ENCODE results near the gene COL4A2. TPM values are rescaled to one million over a fixed set of nuclear protein-coding genes. Genes with fewer than 3 reads are reported as not detected.

COL4A2 gene
- total RNA-seq, 1 donor from 2014 or later = 180 TPM

- H3K27me3 ChIP-seq = no peaks in the 10 kb centered on the region
- no peaks in the 10 kb centered on the region for H3K9me3 ChIP-seq
- H3K27ac ChIP-seq = peak overlapping the region; percentile 95
- H3K4me3 ChIP-seq = peak overlapping the region; percentile 66 to 84
- no peaks in the 10 kb centered on the region for H3K36me3 ChIP-seq
- no peak for DNase-seq (ENCODE audit: extremely low spot score in 2 of 2)
- peaks cover 46% of the 10 kb centered on the region for H3K4me1 ChIP-seq
- TF ChIP-seq POLR2AphosphoS5 (IDR thresholded peaks at IDR 0.05; ENCODE audit: insufficient read depth in 1 of 2, low read depth in 1 of 2) (no peak), CTCF (IDR thresholded peaks at IDR 0.05) (no peak), POLR2A (IDR thresholded peaks at IDR 0.05) (no peak)
- intact Hi-C loops (cut with DNase I) = loop anchor here (5.0 kb wide), 2 partner anchors 58 to 92 kb away; no protein-coding TSS in a partner anchor
Measured at GRCh38 chr13:110305544-110305943, 1.5 kb upstream of the COL4A2 start.

- Histone ChIP-seq H3K4me3 (peak overlapping the region; percentile 66 to 84), H3K4me1 (peaks cover 48% of the 10 kb centered on the region), H3K27me3 (no peaks in the 10 kb centered on the region), H3K36me3 (no peaks in the 10 kb centered on the region), H3K27ac (peak overlapping the region; percentile 95), H3K9me3 (no peaks in the 10 kb centered on the region)
- no peak for DNase-seq (ENCODE audit: extremely low spot score in 2 of 2)
- TF ChIP-seq CTCF (IDR thresholded peaks at IDR 0.05) (no peak), POLR2AphosphoS5 (IDR thresholded peaks at IDR 0.05; ENCODE audit: insufficient read depth in 1 of 2, low read depth in 1 of 2) (no peak), POLR2A (IDR thresholded peaks at IDR 0.05) (no peak)
- intact Hi-C loops (cut with DNase I) = loop anchor here (1.0 to 5.0 kb wide), 3 partner anchors 59 to 104 kb away; no protein-coding TSS in a partner anchor
Measured at GRCh38 chr13:110305949-110306339, 1.1 kb upstream of the COL4A2 start.

GRCh38 chr13:110306340-110306959 is 634 bp upstream of the COL4A2 start:
- Histone ChIP-seq H3K4me3 (peak overlapping the region; percentile 66 to 84), H3K4me1 (peaks cover 48% of the 10 kb centered on the region), H3K27me3 (no peaks in the 10 kb centered on the region), H3K36me3 (no peaks in the 10 kb centered on the region), H3K9me3 (no peaks in the 10 kb centered on the region), H3K27ac (peak overlapping the region; percentile 95)
- intact Hi-C loops (cut with DNase I) = loop anchor here (1.0 to 5.0 kb wide), 3 partner anchors 59 to 104 kb away; no protein-coding TSS in a partner anchor
- DNase-seq (ENCODE audit: extremely low spot score in 2 of 2) = no peak
- peak in 1 of 2 donors; percentile 53 for TF ChIP-seq POLR2AphosphoS5 (IDR thresholded peaks at IDR 0.05; ENCODE audit: insufficient read depth in 1 of 2, low read depth in 1 of 2)
- TF ChIP-seq CTCF (IDR thresholded peaks at IDR 0.05) = no peak

GRCh38 chr13:110307767-110308655 is 927 bp downstream of the COL4A2 start:
- H3K36me3 ChIP-seq = no peaks in the 10 kb centered on the region
- TF ChIP-seq POLR2AphosphoS5 (IDR thresholded peaks at IDR 0.05; ENCODE audit: insufficient read depth in 1 of 2, low read depth in 1 of 2) = peak in 1 of 2 donors; percentile 50
- no peak for TF ChIP-seq CTCF (IDR thresholded peaks at IDR 0.05)
- intact Hi-C loops (cut with DNase I) = loop anchor here (5.0 kb wide), 2 partner anchors 61 to 89 kb away; no protein-coding TSS in a partner anchor
- H3K27me3 ChIP-seq = no peaks in the 10 kb centered on the region
- H3K27ac ChIP-seq = peak overlapping the region; percentile 95
- peak in 1 of 2 donors; percentile 87 for DNase-seq (ENCODE audit: extremely low spot score in 2 of 2)
- H3K4me1 ChIP-seq = peaks cover 58% of the 10 kb centered on the region
- peak overlapping the region; percentile 66 to 84 for H3K4me3 ChIP-seq
- no peaks in the 10 kb centered on the region for H3K9me3 ChIP-seq

Measured in vagina (tissue), 2 donors.